OCI-LY3 (cell line): Measurements from ENCODE around the gene BBC3.

Source experiments
- H2AFZ ChIP-seq: fragments of 200-600, 300-600 bp; shearing (Covaris generic); 2 replicates; pipeline ENCODE4 v1.6.0; 2014; ENCODE audit warnings: antibody characterized with exemption, low read depth, low read length
- H3K27ac ChIP-seq: fragments of 200-600, 300-600 bp; sonication (generic); 2 replicates; pipeline ENCODE4 v1.5.1; 2014; ENCODE audit warnings: mild to moderate bottlenecking, low read length, moderate library complexity, mixed read lengths
- H3K27me3 ChIP-seq: fragments of 200-600, 300-600 bp; sonication (generic); 2 replicates; pipeline ENCODE4 v1.6.1; 2014; ENCODE audit warnings: low read depth, low read length, mixed read lengths
- H3K36me3 ChIP-seq: fragments of 200-600, 300-600 bp; sonication (generic); replicated peaks from 2 replicates; pipeline ENCODE3; 2014; ENCODE audit warnings: low read depth, low read length, mixed read lengths
- H3K4me1 ChIP-seq: fragments of 300-600, 200-600 bp; sonication (generic); 2 replicates; pipeline ENCODE4 v1.6.1; 2014; ENCODE audit warnings: low read length, mixed read lengths
- H3K4me2 ChIP-seq: fragments of 200-600, 300-600 bp; sonication (generic); 2 replicates; pipeline ENCODE4 v1.6.1; 2014; ENCODE audit warnings: low read length, mixed read lengths
- H3K4me3 ChIP-seq: fragments of 300-600, 200-600 bp; sonication (generic); 2 replicates; pipeline ENCODE4 v1.5.1; 2014; ENCODE audit warnings: antibody characterized with exemption, mild to moderate bottlenecking, low read length, moderate library complexity
- H3K79me2 ChIP-seq: fragments of 300-600, 200-600 bp; shearing (Covaris generic); 2 replicates; pipeline ENCODE4 v1.6.1; 2014; ENCODE audit warnings: mild to moderate bottlenecking, low read length, mixed read lengths
- H3K9ac ChIP-seq: fragments of 300-600, 200-600 bp; shearing (Covaris generic); 2 replicates; pipeline ENCODE4 v1.6.0; 2014; ENCODE audit warnings: mild to moderate bottlenecking, low read length, moderate library complexity
- H3K9me3 ChIP-seq: fragments of 200-600, 300-600 bp; shearing (Covaris generic); 2 replicates; pipeline ENCODE4 v1.6.1; 2014; ENCODE audit warnings: low read length, mixed read lengths; ENCODE audit not compliant: insufficient read depth
- H4K20me1 ChIP-seq: fragments of 200-600, 300-600 bp; sonication (generic); 2 replicates; pipeline ENCODE4 v1.6.1; 2016; ENCODE audit warnings: low read length, mixed read lengths; ENCODE audit not compliant: insufficient read depth
- CTCF ChIP-seq: fragments of 200-600, 300-600 bp; sonication (generic); IDR thresholded peaks from 2 replicates; pipeline ENCODE4 v1.5.1; 2014; ENCODE audit warnings: antibody characterized with exemption, low read length, low read depth
- EZH2phosphoT487 ChIP-seq: fragments of 200-600 bp; shearing (Covaris generic); IDR thresholded peaks from 2 replicates; pipeline ENCODE4 v1.6.1; 2018; ENCODE audit warnings: antibody characterized with exemption, mixed run types, low read depth

The BBC3 gene

DNA sequence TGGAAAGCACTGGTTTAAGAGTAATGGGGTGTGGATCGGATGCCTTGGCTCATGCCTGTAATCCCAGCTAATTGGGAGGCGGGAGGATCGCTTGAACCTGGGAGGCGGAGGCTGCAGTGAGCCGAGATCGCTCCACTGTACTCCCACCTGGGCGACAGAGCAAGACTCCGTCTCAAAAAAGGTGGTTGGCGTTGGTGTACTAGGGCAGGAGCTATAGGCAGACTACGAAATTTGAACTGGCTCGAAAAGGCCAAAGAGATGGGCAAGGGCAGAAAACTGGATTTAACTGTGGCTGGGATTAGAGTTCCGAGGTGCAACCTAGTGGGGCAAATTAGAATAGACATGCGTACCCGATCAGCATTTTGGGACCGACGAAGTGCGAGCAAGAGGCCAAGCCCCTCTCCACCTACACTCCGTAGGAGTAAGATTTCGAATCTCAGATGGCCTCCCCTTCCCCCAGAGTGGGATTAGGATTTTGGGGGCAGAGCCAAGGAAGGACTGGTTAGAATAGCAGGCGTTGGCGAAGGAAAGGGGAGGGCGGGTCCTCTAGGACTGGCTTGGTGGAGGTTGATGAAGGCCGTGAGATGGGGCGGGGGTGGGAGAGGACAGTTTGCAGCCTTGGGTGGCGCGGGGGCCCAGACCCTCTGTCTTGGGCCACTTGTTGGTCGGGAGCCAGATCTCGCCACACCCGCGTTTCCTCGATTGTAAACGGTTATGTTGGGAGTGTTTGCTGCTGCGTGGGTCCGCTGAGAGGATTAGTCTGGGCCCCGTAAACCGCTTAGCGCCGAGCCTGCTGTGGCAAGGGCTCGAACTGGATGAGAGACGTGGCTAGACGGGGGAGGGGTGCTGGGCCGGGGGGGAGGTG lies 41.7 kb upstream of the BBC3 start:
- no peaks in the 10 kb centered on the region for H3K79me2 ChIP-seq
- H3K9me3 ChIP-seq, result no peaks in the 10 kb centered on the region
- H3K4me3 ChIP-seq, result peak overlapping the region; percentile 88
- H3K36me3 ChIP-seq, result peaks cover 4% of the 10 kb centered on the region
- H4K20me1 ChIP-seq, result peaks cover 8% of the 10 kb centered on the region; the same call in 1 of the 2 replicates
- H3K27me3 ChIP-seq, result no peaks in the 10 kb centered on the region
- H2AFZ ChIP-seq, result peak overlapping the region; percentile 6; the same call in 1 of the 2 replicates
- peak overlapping the region; percentile 93 for H3K4me2 ChIP-seq
- H3K9ac ChIP-seq, result peak overlapping the region; percentile 95
- H3K4me1 ChIP-seq, result peaks cover 10% of the 10 kb centered on the region
- peak overlapping the region; percentile 89 for H3K27ac ChIP-seq
- TF ChIP-seq EZH2phosphoT487 (no peak), CTCF (no peak)

DNA sequence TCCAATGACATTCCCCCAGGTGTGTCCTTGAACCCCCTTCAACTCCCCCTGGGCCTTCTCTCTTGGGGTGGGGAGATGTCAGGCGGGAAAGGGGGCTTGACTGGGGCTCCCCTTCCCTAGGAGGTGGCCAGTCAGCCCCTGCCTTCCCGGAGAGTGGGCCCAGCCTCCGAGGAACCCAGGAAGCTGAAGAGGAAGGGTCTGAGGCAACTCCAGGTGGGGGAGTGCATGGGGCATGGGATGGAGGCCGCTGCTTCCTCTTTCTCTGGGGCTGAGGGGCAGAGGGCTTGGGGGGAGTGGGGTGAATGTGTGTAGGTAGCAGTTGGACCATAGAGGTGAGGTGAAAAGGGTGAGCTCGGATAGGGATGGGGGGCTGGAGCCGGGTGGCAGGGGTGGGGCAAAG lies 41.0 kb upstream of the BBC3 start:
- Histone ChIP-seq H3K27me3 (no peaks in the 10 kb centered on the region), H3K4me3 (no peak overlapping the region), H3K4me1 (peaks cover 10% of the 10 kb centered on the region), H3K27ac (no peak overlapping the region), H4K20me1 (peaks cover 8% of the 10 kb centered on the region; the same call in 1 of the 2 replicates), H3K79me2 (no peaks in the 10 kb centered on the region), H3K4me2 (no peak overlapping the region), H3K36me3 (peaks cover 8% of the 10 kb centered on the region), H3K9ac (no peak overlapping the region), H3K9me3 (no peaks in the 10 kb centered on the region), H2AFZ (no peak overlapping the region)
- TF ChIP-seq EZH2phosphoT487 (no peak), CTCF (no peak)

DNA sequence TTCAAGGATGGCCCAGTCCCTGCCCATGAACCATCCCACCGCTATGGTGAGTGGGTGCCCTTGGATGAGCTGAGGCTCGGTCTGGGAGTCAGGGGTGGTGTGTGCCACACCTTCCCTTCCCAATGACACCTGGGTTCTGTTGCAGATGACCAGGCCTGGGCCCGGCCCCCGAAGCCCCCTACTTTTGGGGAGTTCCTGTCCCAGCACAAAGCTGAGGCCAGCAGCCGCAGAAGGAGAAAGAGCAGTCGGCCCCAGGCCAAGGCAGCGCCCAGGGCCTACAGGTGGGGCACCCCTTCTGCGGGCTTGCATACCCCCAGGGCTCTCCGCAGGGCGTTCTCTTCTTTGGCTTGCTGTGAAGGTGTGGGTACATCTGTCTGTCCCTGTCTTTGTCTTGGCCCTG lies 39.4 kb upstream of the BBC3 start:
- peaks cover 10% of the 10 kb centered on the region for H3K4me1 ChIP-seq
- H3K9ac ChIP-seq, result no peak overlapping the region
- H3K36me3 ChIP-seq, result peaks cover 9% of the 10 kb centered on the region
- no peak overlapping the region for H2AFZ ChIP-seq
- H3K4me3 ChIP-seq, result no peak overlapping the region
- peaks cover 2% of the 10 kb centered on the region; the same call in 1 of the 2 replicates for H4K20me1 ChIP-seq
- H3K27me3 ChIP-seq, result no peaks in the 10 kb centered on the region
- no peaks in the 10 kb centered on the region for H3K79me2 ChIP-seq
- H3K27ac ChIP-seq, result no peak overlapping the region
- no peak overlapping the region for H3K4me2 ChIP-seq
- no peaks in the 10 kb centered on the region for H3K9me3 ChIP-seq
- TF ChIP-seq EZH2phosphoT487 (no peak), CTCF (no peak)

- H3K9ac ChIP-seq, result no peak overlapping the region
- peaks cover 6% of the 10 kb centered on the region for H3K4me1 ChIP-seq
- H3K27me3 ChIP-seq, result no peaks in the 10 kb centered on the region
- no peak overlapping the region for H3K4me3 ChIP-seq
- peaks cover 11% of the 10 kb centered on the region for H3K36me3 ChIP-seq
- no peak overlapping the region for H2AFZ ChIP-seq
- H4K20me1 ChIP-seq, result no peaks in the 10 kb centered on the region
- no peaks in the 10 kb centered on the region for H3K79me2 ChIP-seq
- TF ChIP-seq CTCF (no peak), EZH2phosphoT487 (no peak)
- H3K9me3 ChIP-seq, result no peaks in the 10 kb centered on the region
- no peak overlapping the region for H3K4me2 ChIP-seq
- H3K27ac ChIP-seq, result no peak overlapping the region
These were observed 38.6 kb upstream of the BBC3 start for GRCh38 chr19:47269596-47269995.
